HCT116 (cell line): Measurements from ENCODE around the gene DNALI1. TPM values are rescaled to one million over a fixed set of nuclear protein-coding genes. Genes with fewer than 3 reads are reported as not detected.

Source experiments
- ATAC-seq: fragments of 200-7000 bp; cut with Tn5 transposase; 2 replicates; pipeline ENCODE4 v1.9.1; 2020; ENCODE audit warnings: mild to moderate bottlenecking, moderate library complexity
- BruUV-seq: library from RNA; stranded (reverse); fragments of 400-500 nt; replicated peaks from 2 replicates; lab custom pipeline; 2021; lab: Mats Ljungman, UMichigan
- CTCF ChIA-PET: fragments of 300-600 bp; sonication (Branson Sonifier 250); formaldehyde crosslinking; loops from one replicate; lab custom pipeline; 2021; ENCODE audit warnings: antibody characterized with exemption; lab: Charles Lee
- POLR2A ChIA-PET: fragments of 300-600, 350-600 bp; sonication (Branson Sonifier 250); formaldehyde crosslinking; loops from one replicate; lab custom pipeline; 2021; ENCODE audit warnings: antibody characterized with exemption; lab: Charles Lee
- RAD21 ChIA-PET, 2 experiments: fragments of 300-600 bp; sonication (Branson Sonifier 250); formaldehyde crosslinking; loops; one replicate each; lab custom pipeline; 2023; ENCODE audit warnings: low total read pairs in 2 of 2; ENCODE audit not compliant: uncharacterized antibody in 2 of 2, unreplicated experiment in 2 of 2, low non-redundant PET in 1 of 2; lab: Charles Lee
- DNase-seq: peaks from one replicate; pipeline ENCODE4 v3.0.0-alpha.2; 2010; ENCODE audit warnings: low read depth, low spot score
- H2AFZ ChIP-seq: fragments of 200-600 bp; shearing (Covaris generic), sonication (generic); 2 replicates; pipeline ENCODE4 v1.6.1; 2017; ENCODE audit warnings: low read depth, mixed run types, mixed read lengths, antibody characterized with exemption, low read length; ENCODE audit not compliant: poor library complexity, severe bottlenecking
- H3K27ac ChIP-seq: 2 replicates; pipeline ENCODE4 v1.5.1; 2012; ENCODE audit warnings: low read depth, low read length
- H3K27me3 ChIP-seq: fragments of 200-600 bp; sonication (generic); 2 replicates; pipeline ENCODE4 v1.6.1; 2016; ENCODE audit warnings: mixed run types, low read length, mixed read lengths; ENCODE audit not compliant: insufficient read depth
- H3K36me3 ChIP-seq, 2 experiments: fragments of 200-500 bp in 1 of 2; fragments of 200-600 bp in 1 of 2; sonication (Bioruptor generic) in 1 of 2; sonication (generic) in 1 of 2; 2 replicates each; pipeline versions ENCODE4 v1.5.1 to v1.6.1; 2014 to 2016; ENCODE audit warnings: low read length in 2 of 2, inconsistent platforms in 1 of 2, mixed read lengths in 1 of 2, mixed run types in 1 of 2; ENCODE audit not compliant: insufficient read depth in 2 of 2, control insufficient read depth in 1 of 2
- H3K4me1 ChIP-seq, 2 experiments: fragments of 200-600 bp in 1 of 2; sonication (generic) in 1 of 2; 2 replicates each; pipeline versions ENCODE4 v1.5.1 to v1.6.1; 2012 to 2017; ENCODE audit warnings: low read length in 2 of 2, inconsistent platforms in 1 of 2, mild to moderate bottlenecking in 1 of 2, mixed read lengths in 1 of 2, mixed run types in 1 of 2, moderate library complexity in 1 of 2; ENCODE audit not compliant: insufficient read depth in 2 of 2, control insufficient read depth in 1 of 2
- H3K4me2 ChIP-seq: fragments of 200-600 bp; sonication (generic); 2 replicates; pipeline ENCODE4 v1.6.1; 2017; ENCODE audit warnings: mixed run types, low read length, mixed read lengths
- H3K4me3 ChIP-seq, 2 experiments: fragments of 200-600 bp in 1 of 2; sonication (generic) in 1 of 2; replicated peaks in 1 of 2; 2 replicates each; pipeline ENCODE4 v1.5.1; 2011 to 2016; ENCODE audit warnings: low read length in 2 of 2, control low read depth in 1 of 2, low read depth in 1 of 2, mild to moderate bottlenecking in 1 of 2, mixed read lengths in 1 of 2, mixed run types in 1 of 2
- H3K79me2 ChIP-seq: fragments of 200-600 bp; sonication (generic); 2 replicates; pipeline ENCODE4 v1.6.1; 2017; ENCODE audit warnings: mild to moderate bottlenecking, mixed run types, low read length, moderate library complexity, mixed read lengths; ENCODE audit not compliant: insufficient read depth
- H3K9ac ChIP-seq: fragments of 200-600 bp; sonication (generic); 2 replicates; pipeline ENCODE4 v1.6.1; 2016; ENCODE audit warnings: low read length, mixed read lengths
- H3K9me2 ChIP-seq: fragments of 200-600 bp; sonication (generic), shearing (Covaris generic); 2 replicates; pipeline ENCODE4 v1.6.1; 2017; ENCODE audit warnings: mixed run types, mild to moderate bottlenecking, moderate library complexity; ENCODE audit not compliant: insufficient read depth
- H3K9me3 ChIP-seq, 2 experiments: fragments of 200-500 bp in 1 of 2; fragments of 200-600 bp in 1 of 2; sonication (Bioruptor generic) in 1 of 2; sonication (generic) in 1 of 2; 2 replicates each; pipeline ENCODE4 v1.6.1; 2014 to 2017; ENCODE audit warnings: low read length in 2 of 2, mixed read lengths in 2 of 2, inconsistent platforms in 1 of 2, low read depth in 1 of 2, mild to moderate bottlenecking in 1 of 2, mixed run types in 1 of 2, moderate library complexity in 1 of 2; ENCODE audit not compliant: control insufficient read depth in 1 of 2, insufficient read depth in 1 of 2
- H4K20me1 ChIP-seq: fragments of 200-600 bp; sonication (generic), shearing (Covaris generic); 2 replicates; pipeline ENCODE4 v1.6.1; 2017; ENCODE audit warnings: mixed run types, mild to moderate bottlenecking, moderate library complexity; ENCODE audit not compliant: insufficient read depth
- CBX3 ChIP-seq: IDR thresholded peaks from 2 replicates; pipeline ENCODE4 v1.6.1; 2012; ENCODE audit warnings: low read depth
- EGR1 ChIP-seq: IDR thresholded peaks from 2 replicates; pipeline ENCODE4 v1.6.1; 2012; ENCODE audit warnings: low read depth
- ELF1 ChIP-seq: IDR thresholded peaks from 2 replicates; pipeline ENCODE4 v1.6.1; 2012; ENCODE audit warnings: low read depth, borderline replicate concordance
- POLR2A ChIP-seq: IDR thresholded peaks from 2 replicates; pipeline ENCODE4 v1.7.0; 2011; ENCODE audit warnings: borderline replicate concordance; ENCODE audit not compliant: insufficient read depth, insufficient read length; ENCODE audit errors: extremely low read depth
- RAD21 ChIP-seq: IDR thresholded peaks from 2 replicates; pipeline ENCODE4 v1.6.1; 2012; ENCODE audit warnings: low read depth, mild to moderate bottlenecking
- SIN3A ChIP-seq: IDR thresholded peaks from 2 replicates; pipeline ENCODE4 v1.6.1; 2012; ENCODE audit warnings: low read depth
- ZNF274 ChIP-seq: fragments of 200-500 bp; sonication (Bioruptor generic); IDR thresholded peaks from 2 replicates; pipeline ENCODE4 v1.6.1; 2014; ENCODE audit warnings: mild to moderate bottlenecking, low read depth, low read length, inconsistent platforms
- intact Hi-C: fragments of 100-400 bp; cut with micrococcal nuclease; formaldehyde crosslinking; loops from 2 replicates; pipeline ENCODE4 v1.10.0; 2022
- total RNA-seq: library from RNA; stranded (reverse); gene quantifications from one replicate; pipeline ENCODE4 v1.2.1, GENCODE V29; 2021; ENCODE audit not compliant: unreplicated experiment
- TF ChIP-seq, protein P1 (sequence below), 3 experiments: fragments of 200-600 bp in 1 of 3; sonication (generic) in 1 of 3; IDR thresholded peaks in 2 of 3; conservative IDR thresholded peaks in 1 of 3; 2 replicates each; pipeline ENCODE4 v1.5.1; 2012 to 2017; ENCODE audit warnings: low read depth in 2 of 3, low read length in 2 of 3, antibody characterized with exemption in 1 of 3, borderline replicate concordance in 1 of 3, control low read depth in 1 of 3, mild to moderate bottlenecking in 1 of 3, mixed read lengths in 1 of 3, mixed run types in 1 of 3, moderate library complexity in 1 of 3; ENCODE audit not compliant: insufficient read depth in 1 of 3
- TF ChIP-seq, protein P2 (sequence below): IDR thresholded peaks from 2 replicates; pipeline ENCODE4 v1.6.1; 2012

The DNALI1 gene
- total RNA-seq, 1 experiment from 2014 or later, result 0.64 TPM

DNA sequence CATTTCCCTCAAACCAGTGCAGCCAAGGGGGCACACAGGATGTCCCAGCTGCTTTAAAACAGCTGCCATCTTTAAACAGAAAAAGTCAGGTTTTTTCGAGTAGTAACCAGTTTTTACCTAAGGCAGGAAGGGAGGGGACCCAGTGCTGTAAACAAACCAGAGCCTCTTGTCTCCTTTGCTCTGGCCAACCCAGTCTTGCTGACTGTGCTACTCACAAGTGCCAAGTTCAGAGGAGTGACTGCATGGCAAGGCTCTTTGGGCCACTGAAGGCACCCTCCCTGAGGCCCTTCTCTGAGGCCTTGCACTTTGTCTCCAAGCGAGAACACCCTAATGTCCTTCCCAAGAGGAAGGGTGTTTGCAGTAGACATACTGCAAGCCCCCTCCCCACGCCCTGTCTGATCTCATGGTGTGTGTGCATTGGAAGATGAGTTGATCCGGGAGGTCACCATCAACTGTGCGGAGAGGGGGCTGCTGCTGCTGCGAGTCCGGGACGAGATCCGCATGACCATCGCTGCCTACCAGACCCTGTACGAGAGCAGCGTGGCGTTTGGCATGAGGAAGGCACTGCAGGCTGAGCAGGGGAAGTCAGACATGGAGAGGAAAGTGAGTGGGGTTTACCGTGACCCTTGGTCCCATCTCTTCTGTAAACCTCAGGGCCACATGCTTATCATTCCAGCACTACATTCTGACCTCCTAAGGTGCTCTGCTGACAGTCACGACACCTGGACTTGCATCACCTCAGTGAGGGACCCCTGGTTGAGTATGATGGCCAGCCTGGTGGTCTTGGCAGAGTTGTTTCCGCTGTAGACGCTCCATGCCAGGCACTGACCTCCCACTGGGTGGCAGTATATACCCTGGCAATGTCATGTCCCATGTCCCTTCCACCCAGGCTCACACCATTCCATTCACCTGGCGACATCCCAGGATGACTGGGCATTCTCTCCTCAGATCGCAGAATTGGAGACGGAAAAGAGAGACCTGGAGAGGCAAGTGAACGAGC is 4.7 kb downstream of the DNALI1 start:
- no peaks in the 10 kb centered on the region for H3K9me3 ChIP-seq
- no peak overlapping the region for H3K9ac ChIP-seq
- no peak overlapping the region for H3K4me2 ChIP-seq
- TF ChIP-seq POLR2A (no peak), RAD21 (peak; percentile 84)
- TF ChIP-seq, protein P1, sequence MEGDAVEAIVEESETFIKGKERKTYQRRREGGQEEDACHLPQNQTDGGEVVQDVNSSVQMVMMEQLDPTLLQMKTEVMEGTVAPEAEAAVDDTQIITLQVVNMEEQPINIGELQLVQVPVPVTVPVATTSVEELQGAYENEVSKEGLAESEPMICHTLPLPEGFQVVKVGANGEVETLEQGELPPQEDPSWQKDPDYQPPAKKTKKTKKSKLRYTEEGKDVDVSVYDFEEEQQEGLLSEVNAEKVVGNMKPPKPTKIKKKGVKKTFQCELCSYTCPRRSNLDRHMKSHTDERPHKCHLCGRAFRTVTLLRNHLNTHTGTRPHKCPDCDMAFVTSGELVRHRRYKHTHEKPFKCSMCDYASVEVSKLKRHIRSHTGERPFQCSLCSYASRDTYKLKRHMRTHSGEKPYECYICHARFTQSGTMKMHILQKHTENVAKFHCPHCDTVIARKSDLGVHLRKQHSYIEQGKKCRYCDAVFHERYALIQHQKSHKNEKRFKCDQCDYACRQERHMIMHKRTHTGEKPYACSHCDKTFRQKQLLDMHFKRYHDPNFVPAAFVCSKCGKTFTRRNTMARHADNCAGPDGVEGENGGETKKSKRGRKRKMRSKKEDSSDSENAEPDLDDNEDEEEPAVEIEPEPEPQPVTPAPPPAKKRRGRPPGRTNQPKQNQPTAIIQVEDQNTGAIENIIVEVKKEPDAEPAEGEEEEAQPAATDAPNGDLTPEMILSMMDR (IDR thresholded peaks at IDR 0.05 in 2 of 3, conservative IDR thresholded peaks at IDR 0.05 in 1 of 3; ENCODE audit: borderline replicate concordance in 1 of 3, insufficient read depth in 1 of 3, low read depth in 2 of 3, low read length in 2 of 3), result peak; percentile 62 to 90 (median 89)
- H3K27me3 ChIP-seq, result no peaks in the 10 kb centered on the region
- CTCF ChIA-PET, result interaction anchor here (0.6 kb wide), 1 partner anchor 1275 kb away, joined by 8 read pairs; no protein-coding TSS in a partner anchor
- peak; percentile 88 for ATAC-seq
- no peaks in the 10 kb centered on the region for H3K9me2 ChIP-seq
- H3K79me2 ChIP-seq, result no peaks in the 10 kb centered on the region
- intact Hi-C loops, result loop anchor here (1.0 to 10.0 kb wide), 3 partner anchors 104 to 413 kb away; no protein-coding TSS in a partner anchor
- peak; percentile 35 for DNase-seq
- H3K36me3 ChIP-seq, result peaks cover 7 to 18% of the 10 kb centered on the region in 2 experiments; a peak in 2 of 4 replicates
- POLR2A ChIA-PET, result interaction anchor here (0.6 kb wide), 1 partner anchor 87 kb away, joined by 3 read pairs; no protein-coding TSS in a partner anchor
- no peak overlapping the region for H2AFZ ChIP-seq
- H3K4me3 ChIP-seq, result no peak overlapping the region
- peaks cover 5% of the 10 kb centered on the region in 2 experiments for H3K4me1 ChIP-seq
- BruUV-seq, result no TSS peak
- RAD21 ChIA-PET, result no interaction called here
- H4K20me1 ChIP-seq, result no peaks in the 10 kb centered on the region
- no peak overlapping the region for H3K27ac ChIP-seq

DNA sequence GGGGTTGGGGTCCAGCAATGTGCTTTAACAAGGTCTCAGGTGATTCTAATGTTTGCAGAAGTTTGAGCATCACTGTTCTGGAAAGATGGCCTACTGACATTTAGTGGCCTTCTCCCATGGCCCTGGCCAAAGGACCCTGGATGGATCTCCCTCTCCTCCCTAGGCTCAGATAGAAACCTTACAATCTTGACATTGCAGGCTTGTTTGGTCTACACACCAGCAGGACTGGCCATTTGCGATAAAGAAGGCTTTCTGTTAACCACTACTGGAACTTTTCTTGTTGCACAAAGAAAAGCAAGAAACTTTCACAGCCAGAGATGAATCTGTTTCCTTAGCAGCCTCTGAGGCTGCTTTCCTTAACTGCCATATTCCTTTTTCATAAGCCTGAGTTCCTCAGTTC is 6.2 kb downstream of the DNALI1 start:
- no peak overlapping the region for H3K4me2 ChIP-seq
- no peak overlapping the region for H3K4me3 ChIP-seq
- peaks cover 19 to 34% of the 10 kb centered on the region in 2 experiments; a peak in 3 of 4 replicates for H3K36me3 ChIP-seq
- no peak for DNase-seq
- intact Hi-C loops, result loop anchor here (1.0 to 10.0 kb wide), 3 partner anchors 106 to 412 kb away; no protein-coding TSS in a partner anchor
- BruUV-seq, result no TSS peak
- no peak for ATAC-seq
- ChIA-PET POLR2A (no interaction called here), CTCF (interaction anchor here (0.5 kb wide), 1 partner anchor 122 kb away, joined by 3 read pairs; no protein-coding TSS in a partner anchor), RAD21 (no interaction called here)
- no peak overlapping the region for H2AFZ ChIP-seq
- H3K9me3 ChIP-seq, result no peaks in the 10 kb centered on the region
- H3K9me2 ChIP-seq, result no peaks in the 10 kb centered on the region
- H3K27ac ChIP-seq, result no peak overlapping the region
- H4K20me1 ChIP-seq, result no peaks in the 10 kb centered on the region
- H3K4me1 ChIP-seq, result no peaks in the 10 kb centered on the region
- H3K27me3 ChIP-seq, result no peaks in the 10 kb centered on the region
- no peak overlapping the region for H3K9ac ChIP-seq
- no peaks in the 10 kb centered on the region for H3K79me2 ChIP-seq
- TF ChIP-seq, protein P2, sequence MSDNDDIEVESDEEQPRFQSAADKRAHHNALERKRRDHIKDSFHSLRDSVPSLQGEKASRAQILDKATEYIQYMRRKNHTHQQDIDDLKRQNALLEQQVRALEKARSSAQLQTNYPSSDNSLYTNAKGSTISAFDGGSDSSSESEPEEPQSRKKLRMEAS, result no peak
- TF ChIP-seq CBX3 (no peak), ELF1 (no peak), SIN3A (no peak), EGR1 (no peak), ZNF274 (no peak)
- TF ChIP-seq, protein P1 (IDR thresholded peaks at IDR 0.05 in 2 of 3, conservative IDR thresholded peaks at IDR 0.05 in 1 of 3; ENCODE audit: borderline replicate concordance in 1 of 3, insufficient read depth in 1 of 3, low read depth in 2 of 3, low read length in 2 of 3), result no peak
